HepG2 (cell line): ENCODE measurements around the gene POLA2. TPM values are rescaled to one million over a fixed set of nuclear protein-coding genes. Genes with fewer than 3 reads are reported as not detected.

ENCODE experiments used
- ARID3A ChIP-seq: IDR thresholded peaks from 2 replicates; pipeline ENCODE4 v1.6.1; 2012; ENCODE audit warnings: low read depth, low read length, improper control_type of control experiment
- JUND ChIP-seq: sonication (generic); formaldehyde crosslinking; IDR thresholded peaks from 2 replicates; pipeline ENCODE4 v1.8.0; 2022; ENCODE audit warnings: mild to moderate bottlenecking, missing genetic modification reagents
- KDM5B ChIP-seq: sonication (generic); formaldehyde crosslinking; IDR thresholded peaks from 2 replicates; pipeline ENCODE4 v1.4.0; 2020; ENCODE audit warnings: missing genetic modification reagents, mild to moderate bottlenecking, borderline replicate concordance
- KMT2A ChIP-seq: sonication (generic); formaldehyde crosslinking; IDR thresholded peaks from 2 replicates; pipeline ENCODE4 v1.4.0; 2020; ENCODE audit warnings: missing genetic modification reagents
- REL ChIP-seq: sonication (generic); formaldehyde crosslinking; conservative IDR thresholded peaks from 2 replicates; pipeline ENCODE4 v1.8.0; 2022; ENCODE audit warnings: mild to moderate bottlenecking, missing genetic modification reagents, moderate library complexity
- THAP11 ChIP-seq: IDR thresholded peaks from 2 replicates; pipeline ENCODE4 v1.6.1; 2016; ENCODE audit warnings: missing biosample characterization, missing genetic modification reagents
- ZBTB42 ChIP-seq: sonication (generic); formaldehyde crosslinking; IDR thresholded peaks from 2 replicates; pipeline ENCODE4 v1.5.0; 2020; ENCODE audit warnings: mild to moderate bottlenecking, missing genetic modification reagents
- ZFP91 ChIP-seq: sonication (generic); formaldehyde crosslinking; IDR thresholded peaks from 2 replicates; pipeline ENCODE4 v1.9.0; 2022; ENCODE audit warnings: missing genetic modification reagents, mild to moderate bottlenecking, borderline replicate concordance
- ZNF275 ChIP-seq: sonication (generic); formaldehyde crosslinking; IDR thresholded peaks from 2 replicates; pipeline ENCODE4 v1.8.0; 2022; ENCODE audit warnings: missing genetic modification reagents, mild to moderate bottlenecking, inconsistent platforms, borderline replicate concordance
- ZNF446 ChIP-seq: sonication (generic); formaldehyde crosslinking; IDR thresholded peaks from 2 replicates; pipeline ENCODE4 v1.5.0; 2020; ENCODE audit warnings: mild to moderate bottlenecking, missing genetic modification reagents
- ZNF547 ChIP-seq: sonication (generic); formaldehyde crosslinking; IDR thresholded peaks from 2 replicates; pipeline ENCODE4 v1.5.1; 2020; ENCODE audit warnings: mild to moderate bottlenecking, missing genetic modification reagents
- ZNF609 ChIP-seq: sonication (generic); formaldehyde crosslinking; IDR thresholded peaks from 2 replicates; pipeline ENCODE4 v1.4.0; 2020; ENCODE audit warnings: mild to moderate bottlenecking, missing genetic modification reagents, borderline replicate concordance
- ZNF709 ChIP-seq: sonication (generic); formaldehyde crosslinking; IDR thresholded peaks from 2 replicates; pipeline ENCODE4 v1.5.0; 2020; ENCODE audit warnings: mild to moderate bottlenecking, missing genetic modification reagents
- polyA plus RNA-seq, 8 experiments: library from polyadenylated mRNA; depleted of rRNA in 3 of 8; stranded (reverse) in 7 of 8; unstranded in 1 of 8; fragments of >200 nt; fragmentation: Illumina TruSeq in 4 of 8; extraction: Trizol in 4 of 8; gene quantifications; 2 replicates each; pipeline versions ENCODE4 v1.2.1 to v1.2.3, GENCODE V29; 2011 to 2016; ENCODE audit warnings: low read depth in 4 of 8, missing spikeins in 1 of 8, mixed read lengths in 1 of 8; ENCODE audit not compliant: insufficient read depth in 1 of 8
- total RNA-seq, 5 experiments: library from RNA; depleted of rRNA; stranded (reverse); fragments of >200 nt; fragmentation: Illumina TruSeq; extraction: Trizol; gene quantifications; 2 replicates each; pipeline ENCODE4 v1.2.3, GENCODE V29; 2016; ENCODE audit warnings: low read depth in 1 of 5

The POLA2 gene
- total and polyA plus RNA-seq, 2 of the 13 experiments (the other 11 are each of a cell fraction or from before 2014, with no cell fraction given) = 9.7 to 15.6 TPM

GRCh38 chr11:65315204-65315865 is 53.6 kb downstream of the POLA2 start (continued):
- TF ChIP-seq ZNF275 (CRISPR knock-in tag) (no peak), THAP11 (CRISPR knock-in tag) (peak; percentile 54; the same call in 1 of the 2 replicates), ARID3A (no peak), JUND (no peak), KDM5B (CRISPR knock-in tag) (no peak; the same call in none of the 2 replicates), ZBTB42 (no peak), ZNF609 (CRISPR knock-in tag) (no peak; the same call in 1 of the 2 replicates), REL (CRISPR knock-in tag) (0 out of 2 replicates have a peak, but pooled peaks have one; percentile 8), ZNF547 (CRISPR knock-in tag) (peak; percentile 61; the same call in 1 of the 2 replicates), ZNF446 (CRISPR knock-in tag) (no peak), ZNF709 (CRISPR knock-in tag) (0 out of 2 replicates have a peak, but pooled peaks have one; percentile 28), KMT2A (CRISPR knock-in tag) (peak; percentile 53; the same call in 1 of the 2 replicates), ZFP91 (CRISPR knock-in tag) (peak; percentile 72; the same call in 1 of the 2 replicates)
